Fibroblast of skin of back (primary cell): ENCODE data around the gene GALNT12.
A peak's percentile ranks its signal among the peaks of the same experiment; 100 is the strongest.

Experiments used
- DNase-seq: peaks from one replicate; pipeline ENCODE4 v3.0.0-alpha.2; 2013

GALNT12 gene

GRCh38 chr9:98783518-98784226 is 23.8 kb upstream of the GALNT12 start:
- DNase-seq, result no peak

DNA sequence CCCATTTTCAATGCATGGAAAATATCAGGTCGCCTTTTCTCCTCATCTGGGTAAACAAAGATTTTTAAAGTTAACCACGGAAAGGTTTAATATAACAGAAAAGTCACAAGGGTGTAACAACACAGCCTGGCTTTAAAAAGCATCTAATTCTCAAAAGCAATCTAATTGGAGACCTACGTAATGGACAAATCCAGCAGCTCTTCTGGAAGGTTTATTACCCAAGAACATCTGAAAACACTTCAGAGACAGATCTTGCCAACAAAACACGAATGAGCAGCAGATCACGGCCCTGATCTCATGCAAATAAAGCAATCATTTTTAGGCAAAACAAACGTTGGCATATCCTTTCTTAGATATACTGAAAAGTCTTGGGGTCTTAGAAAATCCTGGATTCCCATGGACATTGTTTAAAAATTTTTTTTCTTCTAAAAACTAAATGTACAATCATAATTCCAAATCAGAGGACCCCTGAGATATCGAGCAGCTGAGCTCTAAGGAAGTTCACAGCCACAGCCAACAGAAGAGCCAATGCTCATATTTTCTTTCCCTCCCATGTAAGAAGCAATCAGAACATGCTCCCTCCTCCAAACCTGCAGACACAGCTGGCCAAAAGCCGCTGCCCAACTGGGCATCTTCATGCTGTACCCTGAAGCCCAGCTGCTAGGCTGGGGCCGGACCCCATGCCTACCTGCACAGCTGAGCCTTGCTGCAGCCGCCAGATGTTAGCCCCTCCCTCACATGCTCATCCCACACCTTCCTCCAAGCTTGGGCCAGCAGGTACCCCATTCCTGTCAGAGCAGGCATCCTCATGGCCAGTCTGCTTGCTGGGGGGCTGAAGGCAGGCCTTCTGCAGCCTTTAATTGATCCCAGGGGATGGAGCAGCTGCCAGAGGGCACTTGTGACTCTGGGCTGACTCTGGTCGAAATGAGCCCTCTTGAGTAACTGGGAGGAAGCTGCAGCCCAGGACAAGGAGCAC is 22.4 kb upstream of the GALNT12 start:
- no peak for DNase-seq

- DNase-seq, result no peak
These were observed 20.5 kb upstream of the GALNT12 start for GRCh38 chr9:98786750-98787510.

DNA sequence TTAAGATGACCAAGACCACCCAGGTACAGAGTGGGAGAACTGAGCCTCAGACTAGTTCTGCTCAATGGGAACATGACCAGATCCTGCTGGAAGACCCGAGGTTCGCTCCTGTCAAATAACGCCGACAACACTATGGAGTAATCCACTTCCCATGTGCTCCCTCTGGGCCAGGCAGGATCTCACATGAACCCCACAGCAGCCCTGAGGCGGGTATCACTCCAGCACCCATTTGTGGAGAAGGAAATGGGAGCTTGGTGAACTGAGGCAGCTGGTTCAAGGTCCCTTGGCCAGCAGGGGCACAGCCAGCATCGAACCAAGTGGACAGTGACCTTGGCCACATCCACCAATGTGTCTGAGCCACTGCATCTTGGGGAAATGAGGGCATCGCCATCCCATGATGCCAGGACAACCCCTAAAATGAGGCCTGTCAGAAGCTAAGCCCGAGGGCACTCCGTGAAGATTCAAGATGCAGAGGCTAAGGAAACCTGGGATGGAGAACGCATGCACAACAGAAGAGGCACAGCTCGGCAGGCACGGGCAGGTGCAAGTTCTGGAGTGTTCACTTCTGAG is 19.6 kb upstream of the GALNT12 start:
- no peak for DNase-seq

- no peak for DNase-seq
These were observed 17.9 kb upstream of the GALNT12 start for GRCh38 chr9:98789483-98790133.

DNA sequence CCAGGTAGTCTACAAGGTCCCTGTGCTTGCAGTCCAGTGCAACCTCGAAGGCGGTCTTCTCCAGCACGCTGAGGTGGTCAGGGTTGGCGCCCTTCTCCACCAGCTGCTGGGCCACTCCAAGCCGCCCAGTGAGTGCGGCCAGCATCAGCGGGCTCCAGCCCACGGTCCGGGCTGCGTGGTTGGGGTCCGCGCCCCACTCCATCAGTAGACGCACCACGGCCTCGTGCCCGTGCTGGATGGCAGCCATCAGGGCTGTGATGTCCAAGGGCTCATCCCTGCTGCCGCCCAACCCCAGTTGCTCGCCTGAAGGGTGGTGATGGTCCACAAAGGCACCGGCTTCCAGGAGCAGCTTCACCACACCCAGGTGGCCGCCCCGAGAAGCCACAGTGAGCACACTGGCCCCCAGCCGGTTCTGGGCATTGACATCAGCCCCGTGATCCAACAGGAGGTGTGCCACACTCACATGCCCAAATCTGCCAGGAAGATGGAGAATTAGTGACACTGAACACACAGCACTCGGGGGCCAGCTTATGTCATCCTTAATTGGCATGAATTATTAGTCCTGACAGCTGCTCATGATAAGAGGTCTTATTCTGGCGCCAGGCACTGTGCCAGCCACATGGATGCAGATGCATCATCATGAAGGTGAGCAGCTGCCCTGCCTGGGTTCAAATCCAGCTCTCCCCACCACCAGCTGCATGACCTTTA is 17.2 kb upstream of the GALNT12 start:
- no peak for DNase-seq

GRCh38 chr9:98790842-98791607 is 16.4 kb upstream of the GALNT12 start:
- peak; percentile 95 for DNase-seq

DNA sequence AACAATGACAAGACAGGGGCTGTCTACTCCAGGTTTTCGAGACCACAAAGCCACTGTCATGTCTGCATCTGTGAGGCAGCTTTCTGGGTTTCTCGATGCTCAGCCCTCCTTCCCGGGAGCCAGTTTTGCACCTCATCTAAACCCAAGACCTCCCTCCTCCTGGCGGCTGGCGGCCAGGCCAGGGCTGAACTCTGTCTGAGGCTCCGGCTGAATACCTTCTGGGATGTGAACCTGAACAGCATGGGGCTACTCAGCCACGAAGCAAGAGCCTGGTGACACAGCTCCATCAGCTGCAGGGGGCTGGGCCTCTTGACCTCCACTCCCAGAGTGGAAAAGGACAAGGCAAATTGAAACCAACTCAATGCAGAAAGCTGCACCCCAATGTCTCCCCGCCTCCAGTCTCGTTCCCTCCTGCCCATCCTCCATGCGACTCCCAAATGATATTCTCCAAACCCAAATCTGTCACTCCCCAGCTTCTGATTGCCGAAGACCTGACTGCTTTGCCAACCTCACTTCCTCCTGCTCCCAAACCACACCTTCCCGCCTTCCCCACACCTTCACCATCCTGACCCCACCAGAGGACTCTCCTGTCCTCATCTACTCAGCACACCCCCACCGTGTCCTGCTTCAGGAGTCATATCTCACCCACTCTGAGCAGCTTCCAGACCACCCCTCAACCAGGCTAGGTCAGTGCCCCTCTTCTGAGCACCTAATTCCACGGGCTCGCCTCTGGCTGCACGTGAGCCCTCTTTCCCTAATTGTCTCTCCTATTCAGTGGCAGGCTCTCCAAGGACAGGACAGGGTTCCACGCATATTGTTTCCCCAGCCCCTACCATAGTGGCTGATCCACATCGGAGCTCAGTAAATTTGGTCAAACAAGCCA is 15.6 kb upstream of the GALNT12 start:
- no peak for DNase-seq

- no peak for DNase-seq
These were observed 14.4 kb upstream of the GALNT12 start for GRCh38 chr9:98793031-98793430.

DNA sequence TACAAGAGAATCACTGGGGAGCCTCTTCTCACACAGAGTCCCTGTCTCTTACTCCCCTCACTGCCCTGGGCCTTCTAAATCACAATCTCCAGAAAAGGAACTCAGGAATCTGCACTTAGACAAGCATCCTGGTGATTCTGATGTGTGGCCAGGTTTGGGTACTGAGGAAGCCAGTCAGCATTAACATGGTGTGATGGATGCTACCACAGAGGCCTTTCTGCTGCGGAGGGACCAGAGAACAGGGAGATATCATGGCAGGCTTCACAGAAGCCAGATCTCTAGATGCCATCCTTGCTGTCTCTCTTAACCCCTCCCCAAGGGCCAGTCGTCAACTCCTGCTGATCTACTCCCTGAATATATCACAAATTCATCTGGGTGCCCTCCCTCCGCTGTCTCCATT is 12.7 kb upstream of the GALNT12 start:
- DNase-seq, result no peak

- no peak for DNase-seq
These were observed 12.0 kb upstream of the GALNT12 start for GRCh38 chr9:98795295-98795955.

GRCh38 chr9:98795970-98796363 is 11.5 kb upstream of the GALNT12 start:
- DNase-seq, result no peak

- peak; percentile 78 for DNase-seq
These were observed 10.9 kb upstream of the GALNT12 start, which contains the start of gene ANKS6 for GRCh38 chr9:98796364-98797101. Gene ANKS6 (minus strand): TSS chr9:98796555. CDS start chr9:98796491, 64 bp downstream.

DNA sequence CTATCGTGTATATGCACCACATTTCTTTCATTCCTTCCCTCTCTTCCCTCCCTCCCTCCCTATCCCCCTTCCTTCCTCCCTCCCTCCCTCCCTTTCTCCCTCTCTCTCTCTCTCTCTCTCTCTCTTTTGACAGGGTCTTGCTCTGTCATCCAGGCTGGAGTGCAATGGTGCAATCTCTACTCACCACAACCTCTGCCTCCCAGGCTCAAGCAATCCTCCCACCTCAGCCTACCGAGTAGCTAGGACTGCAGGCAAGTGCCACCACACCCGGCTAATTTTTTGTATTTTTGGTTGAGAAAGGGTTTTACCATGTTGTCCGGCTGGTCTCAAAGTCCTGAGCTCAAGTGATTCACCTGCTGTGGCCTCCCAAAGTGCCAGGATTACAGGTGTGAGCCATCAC is 10.0 kb upstream of the GALNT12 start:
- no peak for DNase-seq

DNA sequence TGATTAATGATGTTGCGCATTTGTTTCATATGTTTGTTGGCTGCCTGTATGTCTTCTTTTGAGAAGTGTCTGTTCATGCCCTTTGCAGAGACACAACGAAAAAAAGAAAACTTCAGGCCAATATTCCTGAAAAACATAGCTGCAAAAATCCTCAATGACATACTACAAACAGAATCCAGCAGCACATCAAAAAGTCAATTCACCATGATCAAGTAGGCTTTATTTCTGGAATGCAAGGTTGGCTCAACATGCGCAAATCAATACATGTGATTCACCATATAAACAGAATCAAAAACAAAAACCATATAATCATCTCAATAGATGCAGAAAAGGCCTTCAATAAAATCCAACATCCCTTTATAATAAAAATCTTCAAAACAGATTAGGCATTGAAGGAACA is 9.2 kb upstream of the GALNT12 start:
- no peak for DNase-seq

DNA sequence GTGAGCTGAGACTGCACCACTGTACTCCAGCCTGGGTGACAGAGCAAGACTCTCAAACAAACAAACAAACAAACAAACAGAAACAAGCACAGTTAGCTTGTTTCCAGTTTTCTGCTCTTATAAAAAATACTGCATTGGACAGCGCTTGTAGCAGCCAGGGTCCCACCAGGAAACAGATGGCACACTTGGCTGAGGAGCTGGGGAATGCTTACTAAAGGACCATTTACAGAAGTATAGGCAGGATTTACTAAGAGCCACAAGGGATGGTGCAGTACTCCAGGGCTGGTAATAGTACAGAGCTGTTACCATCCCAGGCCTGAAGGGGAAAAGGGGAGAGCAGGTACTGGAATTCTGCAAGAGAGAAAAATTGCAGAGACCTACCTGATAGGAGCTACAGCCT is 5.9 kb upstream of the GALNT12 start:
- no peak for DNase-seq

DNA sequence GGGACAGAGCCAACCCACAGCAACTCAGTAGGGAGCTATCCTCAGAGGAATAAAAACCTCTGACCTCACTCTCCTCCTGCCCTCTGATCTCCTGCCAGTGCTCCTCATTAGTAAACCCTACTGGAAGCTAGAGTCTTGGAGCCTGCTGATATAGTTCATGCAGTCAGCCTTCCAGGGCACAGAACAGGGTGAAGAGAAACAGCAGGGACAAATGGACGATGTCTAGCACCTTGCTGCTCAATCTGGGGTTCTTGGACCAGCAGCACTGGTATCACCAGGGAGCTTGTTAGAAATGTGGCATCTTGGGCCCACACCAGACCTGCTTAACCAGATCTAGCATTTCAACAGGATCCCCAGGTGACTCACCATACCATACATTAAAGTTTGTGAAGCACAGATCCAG is 5.5 kb upstream of the GALNT12 start:
- DNase-seq, result no peak

DNA sequence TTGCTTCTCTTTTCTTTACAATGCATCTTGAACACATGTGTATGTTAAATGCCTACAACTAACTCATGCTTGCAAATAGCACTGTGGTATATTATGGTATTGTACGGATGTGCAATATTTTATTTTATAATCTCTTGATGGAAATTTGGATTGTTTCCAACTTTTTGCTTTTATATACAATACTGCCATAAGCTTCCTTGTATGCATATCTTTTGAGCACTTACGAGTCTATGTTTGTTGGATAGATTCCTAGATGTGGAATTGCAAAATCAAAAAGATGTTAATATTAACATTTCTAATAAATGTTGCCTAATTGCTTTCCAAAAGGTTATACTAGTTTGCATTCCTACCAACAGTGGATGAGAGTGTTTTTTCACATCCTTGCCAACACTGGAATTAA is 3.4 kb upstream of the GALNT12 start:
- no peak for DNase-seq
